ENCODE results near the gene ULBP3.
"Not testable (repeated sequence)": the region's sequence is repeated elsewhere in the genome, so short reads cannot be mapped to it uniquely, and the experiment has no call there.

ULBP3 gene

GRCh38 chr6:150043501-150044412 lies 25.2 kb downstream of the ULBP3 start:
- DNase-seq (ENCODE audit: low read depth in 4 of 4, low spot score in 1 of 4): no peak

GRCh38 chr6:150043096-150043495 lies 25.8 kb downstream of the ULBP3 start:
- DNase-seq (ENCODE audit: low read depth in 4 of 4, low spot score in 1 of 4): no peak

GRCh38 chr6:150038202-150039062 lies 30.5 kb downstream of the ULBP3 start:
- DNase-seq (ENCODE audit: low read depth in 4 of 4, low spot score in 1 of 4): no peak

GRCh38 chr6:150037526-150038201 lies 31.3 kb downstream of the ULBP3 start:
- DNase-seq (ENCODE audit: low read depth in 4 of 4, low spot score in 1 of 4): no peak

GRCh38 chr6:150036081-150036480 lies 32.8 kb downstream of the ULBP3 start:
- DNase-seq (ENCODE audit: low read depth in 4 of 4, low spot score in 1 of 4): no peak

GRCh38 chr6:150033207-150033771 lies 35.6 kb downstream of the ULBP3 start:
- no peak for DNase-seq (ENCODE audit: low read depth in 4 of 4, low spot score in 1 of 4)

GRCh38 chr6:150032598-150032997 lies 36.3 kb downstream of the ULBP3 start:
- no peak for DNase-seq (ENCODE audit: low read depth in 4 of 4, low spot score in 1 of 4)

GRCh38 chr6:150030611-150031010 lies 38.3 kb downstream of the ULBP3 start:
- no peak for DNase-seq (ENCODE audit: low read depth in 4 of 4, low spot score in 1 of 4)

GRCh38 chr6:150029749-150030148 lies 39.2 kb downstream of the ULBP3 start:
- DNase-seq (ENCODE audit: low read depth in 4 of 4, low spot score in 1 of 4): no peak

GRCh38 chr6:150029276-150029675 lies 39.6 kb downstream of the ULBP3 start:
- no peak for DNase-seq (ENCODE audit: low read depth in 4 of 4, low spot score in 1 of 4)

GRCh38 chr6:150028799-150029198 lies 40.1 kb downstream of the ULBP3 start:
- no peak for DNase-seq (ENCODE audit: low read depth in 4 of 4, low spot score in 1 of 4)

- DNase-seq (ENCODE audit: low read depth in 4 of 4, low spot score in 1 of 4): no peak
Observed at GRCh38 chr6:150027806-150028565, 40.9 kb downstream of the ULBP3 start.

GRCh38 chr6:150026976-150027805 lies 41.7 kb downstream of the ULBP3 start:
- DNase-seq (ENCODE audit: low read depth in 4 of 4, low spot score in 1 of 4): no peak

- no peak for DNase-seq (ENCODE audit: low read depth in 4 of 4, low spot score in 1 of 4)
Observed at GRCh38 chr6:150025201-150025917, 43.6 kb downstream of the ULBP3 start, which contains the start of gene RAET1L. Gene RAET1L, minus strand, starts transcription at chr6:150025532. Its CDS starts 61 bp downstream, at chr6:150025471.

GRCh38 chr6:150024646-150025155 lies 44.2 kb downstream of the ULBP3 start:
- no peak for DNase-seq (ENCODE audit: low read depth in 4 of 4, low spot score in 1 of 4)

GRCh38 chr6:150024021-150024420 lies 44.9 kb downstream of the ULBP3 start:
- not testable (repeated sequence) for DNase-seq (ENCODE audit: low read depth in 4 of 4, low spot score in 1 of 4)

- DNase-seq (ENCODE audit: low read depth in 4 of 4, low spot score in 1 of 4): not testable (repeated sequence)
Observed at GRCh38 chr6:150021870-150022269, 47.1 kb downstream of the ULBP3 start.

GRCh38 chr6:150018846-150019580 lies 49.9 kb downstream of the ULBP3 start:
- no peak for DNase-seq (ENCODE audit: low read depth in 4 of 4, low spot score in 1 of 4)
